HepG2 (cell line): Measurements from ENCODE around the gene RETN. TPM values are rescaled to one million over a fixed set of nuclear protein-coding genes. Genes with fewer than 3 reads are reported as not detected.

ENCODE experiments used
- ATAC-seq: fragments of 200-7000 bp; cut with Tn5 transposase; 3 replicates; pipeline ENCODE4 v1.9.1; 2020; ENCODE audit warnings: mild to moderate bottlenecking, moderate library complexity
- BruUV-seq: library from RNA; stranded (reverse); fragments of 400-500 nt; replicated peaks from 2 replicates; lab custom pipeline; 2021; lab: Mats Ljungman, UMichigan
- CTCF ChIA-PET: fragments of 300-600 bp; formaldehyde crosslinking; extraction: SDS; loops from one replicate; lab custom pipeline; 2021; ENCODE audit warnings: low total read pairs, inconsistent platforms, low intra/inter-chr PET ratio; lab: Yijun Ruan, JAX
- POLR2A ChIA-PET: fragments of 350-600 bp; sonication (Branson Sonifier 250); formaldehyde crosslinking; loops from one replicate; lab custom pipeline; 2020; ENCODE audit warnings: antibody characterized with exemption, inconsistent platforms; lab: Yijun Ruan, JAX
- DNase-seq: peaks from one replicate; pipeline ENCODE4 v3.0.0-alpha.2; 2015; ENCODE audit warnings: low spot score
- FAIRE-seq: peaks from 3 replicates; lab custom pipeline; 2011; peaks lifted over from hg19 to GRCh38; lab: Jason Lieb, UNC
- H2AFZ ChIP-seq: one replicate; pipeline ENCODE4 v1.6.1; 2011; ENCODE audit warnings: low read length, inconsistent platforms
- H3K27ac ChIP-seq: fragments of 300-600 bp; 3 replicates; pipeline ENCODE4 v1.8.0; 2011; ENCODE audit warnings: mixed run types, mild to moderate bottlenecking, mixed read lengths, low read length, inconsistent platforms; ENCODE audit not compliant: insufficient read depth; ENCODE audit errors: extremely low read length
- H3K27me3 ChIP-seq, 2 experiments: fragments of 200-600 bp in 1 of 2; 2 replicates in 1 of 2; 3 replicates in 1 of 2; pipeline versions ENCODE4 v1.6.0 to v1.8.0; 2011; ENCODE audit warnings: low read length in 2 of 2, mild to moderate bottlenecking in 2 of 2, moderate library complexity in 2 of 2, inconsistent platforms in 1 of 2; ENCODE audit not compliant: insufficient read depth in 2 of 2, control insufficient read depth in 1 of 2
- H3K36me3 ChIP-seq, 2 experiments: fragments of 200-600 bp in 1 of 2; replicated peaks in 1 of 2; 2 replicates in 1 of 2; 3 replicates in 1 of 2; pipeline versions ENCODE4 v1.5.1 to v1.8.0; 2011; ENCODE audit warnings: low read length in 2 of 2, inconsistent platforms in 1 of 2; ENCODE audit not compliant: insufficient read depth in 2 of 2, control insufficient read depth in 1 of 2
- H3K4me1 ChIP-seq: 2 replicates; pipeline ENCODE4 v1.5.1; 2012; ENCODE audit warnings: low read length, inconsistent platforms; ENCODE audit not compliant: insufficient read depth
- H3K4me2 ChIP-seq: 2 replicates; pipeline ENCODE4 v1.6.0; 2011; ENCODE audit warnings: low read depth, low read length, inconsistent platforms
- H3K4me3 ChIP-seq, 3 experiments: fragments of 200-600 bp in 1 of 3; sonication (generic), shearing (Covaris generic) in 1 of 3; replicated peaks in 1 of 3; 2 replicates each; pipeline ENCODE4 v1.5.1; 2011 to 2016; ENCODE audit warnings: low read length in 3 of 3, inconsistent platforms in 2 of 3, low read depth in 2 of 3, mild to moderate bottlenecking in 2 of 3, control low read depth in 1 of 3, mixed read lengths in 1 of 3; ENCODE audit not compliant: insufficient read depth in 1 of 3
- H3K79me2 ChIP-seq: one replicate; pipeline ENCODE4 v1.6.1; 2011; ENCODE audit warnings: low read length, inconsistent platforms; ENCODE audit not compliant: insufficient read depth
- H3K9ac ChIP-seq: 2 replicates; pipeline ENCODE4 v1.6.0; 2011; ENCODE audit warnings: mild to moderate bottlenecking, low read depth, low read length, inconsistent platforms; ENCODE audit not compliant: insufficient read depth
- H3K9me3 ChIP-seq: 2 replicates; pipeline ENCODE4 v1.5.1; 2012; ENCODE audit warnings: mild to moderate bottlenecking, low read length
- H4K20me1 ChIP-seq: 2 replicates; pipeline ENCODE4 v1.6.0; 2011; ENCODE audit warnings: inconsistent platforms, mild to moderate bottlenecking, low read length, moderate library complexity; ENCODE audit not compliant: insufficient read depth
- CHD4 ChIP-seq: fragments of 200-600 bp; sonication (generic); IDR thresholded peaks from 2 replicates; pipeline ENCODE4 v1.7.0; 2017; ENCODE audit warnings: mild to moderate bottlenecking, low read length, borderline replicate concordance
- DMAP1 ChIP-seq: IDR thresholded peaks from 2 replicates; pipeline ENCODE4 v1.6.1; 2016
- EED ChIP-seq: sonication (generic); formaldehyde crosslinking; IDR thresholded peaks from 2 replicates; pipeline ENCODE4 v1.5.0; 2020; ENCODE audit warnings: mild to moderate bottlenecking, missing genetic modification reagents
- ETV5 ChIP-seq: IDR thresholded peaks from 2 replicates; pipeline ENCODE4 v1.6.1; 2018; ENCODE audit warnings: missing biosample characterization, missing genetic modification reagents, inconsistent platforms, borderline replicate concordance
- GABPA ChIP-seq, 2 experiments: IDR thresholded peaks; 2 replicates each; pipeline ENCODE4 v1.6.1; 2011 to 2016; ENCODE audit warnings: low read depth in 2 of 2, low read length in 1 of 2, missing biosample characterization in 1 of 2, missing genetic modification characterization in 1 of 2
- HCFC1 ChIP-seq: fragments of 150-350 bp; IDR thresholded peaks from 2 replicates; pipeline ENCODE4 v1.6.1; 2014; ENCODE audit warnings: low read depth, low read length
- HNF4A ChIP-seq: sonication (generic); formaldehyde crosslinking; IDR thresholded peaks from 2 replicates; pipeline ENCODE4 v1.4.0; 2020; ENCODE audit warnings: missing genetic modification reagents
- HNF4G ChIP-seq, 2 experiments: sonication (generic) in 1 of 2; formaldehyde crosslinking in 1 of 2; IDR thresholded peaks; 2 replicates each; pipeline versions ENCODE4 v1.4.0 to v1.6.1; 2011 to 2020; ENCODE audit warnings: borderline replicate concordance in 2 of 2, low read depth in 2 of 2, mild to moderate bottlenecking in 2 of 2, low read length in 1 of 2, missing genetic modification reagents in 1 of 2, moderate library complexity in 1 of 2
- MXD4 ChIP-seq: IDR thresholded peaks from 2 replicates; pipeline ENCODE4 v1.6.1; 2016; ENCODE audit warnings: mild to moderate bottlenecking, missing biosample characterization, missing genetic modification reagents
- NR2C2 ChIP-seq: sonication (generic); formaldehyde crosslinking; IDR thresholded peaks from 2 replicates; pipeline ENCODE4 v1.4.0; 2020; ENCODE audit warnings: missing genetic modification reagents, mild to moderate bottlenecking, moderate library complexity, borderline replicate concordance
- PHF8 ChIP-seq: sonication (generic); formaldehyde crosslinking; IDR thresholded peaks from 2 replicates; pipeline ENCODE4 v1.5.0; 2020; ENCODE audit warnings: missing genetic modification reagents
- POLR2A ChIP-seq, 2 experiments: IDR thresholded peaks; 2 replicates each; pipeline ENCODE4 v1.6.1; 2011; ENCODE audit warnings: low read depth in 2 of 2, low read length in 2 of 2, mild to moderate bottlenecking in 1 of 2, moderate library complexity in 1 of 2; ENCODE audit not compliant: insufficient read depth in 1 of 2
- RAD21 ChIP-seq: fragments of 450-650 bp; formaldehyde crosslinking; IDR thresholded peaks from 2 replicates; pipeline ENCODE4 v1.5.0; 2020; ENCODE audit warnings: mild to moderate bottlenecking
- RARA ChIP-seq: IDR thresholded peaks from 2 replicates; pipeline ENCODE4 v1.6.1; 2016; ENCODE audit warnings: missing genetic modification reagents, missing compliant biosample characterization
- STAT5B ChIP-seq: sonication (generic); formaldehyde crosslinking; IDR thresholded peaks from 2 replicates; pipeline ENCODE4 v1.4.0; 2020; ENCODE audit warnings: missing genetic modification reagents
- ZNF205 ChIP-seq: IDR thresholded peaks from 2 replicates; pipeline ENCODE4 v1.6.1; 2018; ENCODE audit warnings: missing biosample characterization, missing genetic modification reagents
- ZNF281 ChIP-seq: sonication (generic); formaldehyde crosslinking; IDR thresholded peaks from 2 replicates; pipeline ENCODE4 v1.4.0; 2020; ENCODE audit warnings: missing genetic modification reagents, borderline replicate concordance
- ZNF296 ChIP-seq: sonication (generic); formaldehyde crosslinking; conservative IDR thresholded peaks from 2 replicates; pipeline ENCODE4 v1.5.0; 2020; ENCODE audit warnings: mild to moderate bottlenecking, missing genetic modification reagents
- ZNF629 ChIP-seq: sonication (generic); formaldehyde crosslinking; conservative IDR thresholded peaks from 2 replicates; pipeline ENCODE4 v1.5.0; 2020; ENCODE audit warnings: missing genetic modification reagents
- ZNF777 ChIP-seq: sonication (generic); formaldehyde crosslinking; IDR thresholded peaks from 2 replicates; pipeline ENCODE4 v1.4.0; 2020; ENCODE audit warnings: missing genetic modification reagents
- WGBS: methylation state at CpG from one replicate; pipeline ENCODE4 v1.1.6; 2017; ENCODE audit warnings: low lambda C conversion rate; 5-methylcytosine and 5-hydroxymethylcytosine counted together
- in situ Hi-C: cut with HindIII; loops from 2 replicates; pipeline ENCODE4 v1.10.0; 2017; ENCODE audit warnings: low pct_unique_long_range_greater_than_20kb; ENCODE audit not compliant: extremely low pct_ligation_motif_present
- intact Hi-C: fragments of 100-400 bp; cut with micrococcal nuclease; formaldehyde crosslinking; loops from one replicate; pipeline ENCODE4 v1.10.0; 2022; ENCODE audit not compliant: unreplicated experiment
- polyA plus RNA-seq, 8 experiments: library from polyadenylated mRNA; depleted of rRNA in 3 of 8; stranded (reverse) in 7 of 8; unstranded in 1 of 8; fragments of >200 nt; fragmentation: Illumina TruSeq in 4 of 8; extraction: Trizol in 4 of 8; gene quantifications; 2 replicates each; pipeline versions ENCODE4 v1.2.1 to v1.2.3, GENCODE V29; 2011 to 2016; ENCODE audit warnings: low read depth in 4 of 8, missing spikeins in 1 of 8, mixed read lengths in 1 of 8; ENCODE audit not compliant: insufficient read depth in 1 of 8
- total RNA-seq, 5 experiments: library from RNA; depleted of rRNA; stranded (reverse); fragments of >200 nt; fragmentation: Illumina TruSeq; extraction: Trizol; gene quantifications; 2 replicates each; pipeline ENCODE4 v1.2.3, GENCODE V29; 2016; ENCODE audit warnings: low read depth in 1 of 5

RETN gene
- total and polyA plus RNA-seq, 2 of the 13 experiments (the other 11 are each of a cell fraction or from before 2014, with no cell fraction given): not detected

DNA sequence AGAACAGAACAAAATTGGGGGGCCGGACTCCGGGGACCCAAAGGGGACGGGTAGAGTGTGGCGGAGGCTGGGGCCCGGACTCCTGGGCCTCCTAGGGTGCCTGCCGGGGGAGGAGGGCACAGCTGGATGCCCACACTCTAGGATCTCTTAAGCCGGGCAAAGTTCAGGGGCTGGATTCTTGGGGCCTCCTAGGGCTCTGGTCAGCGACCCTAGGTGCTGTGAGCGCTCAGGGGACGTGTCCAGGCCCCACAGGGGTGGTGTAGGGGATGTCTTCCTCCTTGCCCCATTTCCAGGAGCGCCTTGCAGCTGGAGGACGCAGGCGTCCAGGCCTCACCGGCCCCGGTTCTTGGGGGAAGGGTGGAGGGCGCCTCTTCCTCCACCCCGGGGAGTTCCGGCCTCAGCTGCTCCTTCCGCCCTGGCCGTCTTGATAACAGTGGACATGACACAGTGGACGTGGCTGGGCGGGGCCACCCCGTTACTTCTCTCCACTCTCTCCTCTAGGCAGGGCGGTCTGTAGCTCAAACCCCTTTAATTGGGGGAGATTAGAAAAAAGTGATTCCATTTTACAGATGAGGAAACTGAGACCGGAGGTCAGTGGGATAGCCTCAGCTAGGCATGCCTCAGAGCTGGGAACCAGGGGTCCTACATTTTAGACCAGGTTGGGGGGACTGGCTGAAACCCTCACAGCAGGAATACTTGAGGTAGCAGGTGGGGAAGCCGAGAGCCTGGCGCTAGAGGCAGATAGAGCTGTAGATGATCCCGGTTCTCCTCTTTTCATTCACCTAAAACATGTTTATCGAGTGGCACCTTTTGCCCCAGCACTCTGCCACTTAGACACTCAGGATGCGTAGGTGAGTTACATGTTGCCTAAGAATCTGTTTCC, 31.2 kb upstream of the RETN start:
- TSS peak; percentile 48 for BruUV-seq
- CTCF ChIA-PET: no interaction called here
- H3K9ac ChIP-seq: peak overlapping the region; percentile 85
- peak; percentile 31 for ATAC-seq
- intact Hi-C loops (no loop called here), in situ Hi-C loops (no loop called here)
- H3K4me2 ChIP-seq: peak overlapping the region; percentile 78
- no peaks in the 10 kb centered on the region; a peak in 1 of 5 replicates for H3K36me3 ChIP-seq
- H3K9me3 ChIP-seq: no peaks in the 10 kb centered on the region
- POLR2A ChIA-PET: interaction anchor here (0.7 to 1.5 kb wide), 3 partner anchors 15 to 43 kb away, joined by 4 to 12 read pairs (median 7); partner anchors contain the start of genes CAMSAP3 and TRAPPC5
- peaks cover 7% of the 10 kb centered on the region for H3K79me2 ChIP-seq
- H2AFZ ChIP-seq: no peak overlapping the region
- H3K4me1 ChIP-seq: peaks cover 23% of the 10 kb centered on the region
- no peaks in the 10 kb centered on the region; the same call in 1 of the 2 replicates for H4K20me1 ChIP-seq
- peak overlapping the region; percentile 61 for H3K27ac ChIP-seq
- no peak for FAIRE-seq
- peak overlapping the region; percentile 93 to 96 (median 95) for H3K4me3 ChIP-seq
- no peak for DNase-seq
- H3K27me3 ChIP-seq: no peaks in the 10 kb centered on the region; a peak in 1 of 5 replicates
- 53% methylated on average over 15 of the region's 30 CpGs for WGBS
- TF ChIP-seq HCFC1: no peak
- peak; percentile 20; the same call in 1 of the 2 replicates for TF ChIP-seq HNF4A (CRISPR knock-in tag)
- 0 out of 2 replicates have a peak, but pooled peaks have one; percentile 26 for TF ChIP-seq RAD21 (CRISPR knock-in tag)
- TF ChIP-seq RARA (CRISPR knock-in tag): no peak
- 0 out of 2 replicates have a peak, but pooled peaks have one; percentile 22 for TF ChIP-seq DMAP1 (CRISPR knock-in tag)
- 0 out of 2 replicates have a peak, but pooled peaks have one; percentile 23 for TF ChIP-seq ZNF205 (CRISPR knock-in tag)
- peak; percentile 60; the same call in 1 of the 2 replicates for TF ChIP-seq ZNF296
- TF ChIP-seq ETV5: 0 out of 2 replicates have a peak, but pooled peaks have one; percentile 19
- peak; percentile 4; the same call in 1 of the 2 replicates for TF ChIP-seq HNF4G (IDR thresholded peaks at IDR 0.05; ENCODE audit: borderline replicate concordance, low read depth, low read length)
- TF ChIP-seq HNF4G (CRISPR knock-in tag; IDR thresholded peaks at IDR 0.05; ENCODE audit: borderline replicate concordance, low read depth): no peak
- 0 out of 4 replicates have a peak, but pooled peaks of 1 of the 2 experiments have one; percentile 3 for TF ChIP-seq POLR2A (IDR thresholded peaks at IDR 0.05; ENCODE audit: insufficient read depth in 1 of 2, low read depth in 2 of 2, low read length in 2 of 2)
- TF ChIP-seq GABPA (IDR thresholded peaks at IDR 0.05; ENCODE audit: low read depth, low read length): peak; percentile 40
- peak; percentile 46; the same call in 1 of the 2 replicates for TF ChIP-seq GABPA (CRISPR knock-in tag; IDR thresholded peaks at IDR 0.05; ENCODE audit: low read depth)
- 0 out of 2 replicates have a peak, but pooled peaks have one; percentile 31 for TF ChIP-seq ZNF281 (CRISPR knock-in tag)
- TF ChIP-seq MXD4 (CRISPR knock-in tag): no peak
- TF ChIP-seq PHF8 (CRISPR knock-in tag): 0 out of 2 replicates have a peak, but pooled peaks have one; percentile 8
- TF ChIP-seq EED (CRISPR knock-in tag): 0 out of 2 replicates have a peak, but pooled peaks have one; percentile 4
- TF ChIP-seq ZNF629: peak; percentile 89
- no peak for TF ChIP-seq NR2C2 (CRISPR knock-in tag)
- no peak for TF ChIP-seq STAT5B
- TF ChIP-seq CHD4: 0 out of 2 replicates have a peak, but pooled peaks have one; percentile 52
- TF ChIP-seq ZNF777 (CRISPR knock-in tag): peak; percentile 91; the same call in 1 of the 2 replicates
